Right lobe of liver (tissue), 6 donors: Measurements from ENCODE around the gene CGB3. TPM values are rescaled to one million over a fixed set of nuclear protein-coding genes. Genes with fewer than 3 reads are reported as not detected.

Experiments used
- ATAC-seq, 4 donors: fragments of 200-7000 bp; cut with Tn5 transposase; one replicate each; pipeline ENCODE4 v1.9.1; 2020; ENCODE audit warnings: mild to moderate bottlenecking in 4 of 4, moderate library complexity in 4 of 4
- DNase-seq, 3 donors: peaks; one replicate each; pipeline ENCODE4 v3.0.0-alpha.2; 2020
- H3K27ac ChIP-seq, 3 donors: fragments of 200-600 bp; one replicate each; pipeline ENCODE4 v1.8.0; 2022
- H3K27me3 ChIP-seq, 2 donors: fragments of 200-600 bp; one replicate each; pipeline ENCODE4 v1.8.0; 2022
- H3K36me3 ChIP-seq, 4 donors: fragments of 200-600 bp; sonication (generic) in 1 of 4; one replicate each; pipeline versions ENCODE4 v1.5.1 to v1.8.0; 2017 to 2022; ENCODE audit warnings: control low read depth in 1 of 4
- H3K4me1 ChIP-seq, 4 donors: fragments of 200-600 bp; sonication (generic) in 1 of 4; one replicate each; pipeline versions ENCODE4 v1.5.1 to v1.8.0; 2017 to 2022; ENCODE audit warnings: control low read depth in 1 of 4
- H3K4me3 ChIP-seq, 3 donors: fragments of 200-600 bp; one replicate each; pipeline ENCODE4 v1.8.0; 2022
- H3K9me3 ChIP-seq, 4 donors: fragments of 200-600 bp; sonication (generic) in 1 of 4; one replicate each; pipeline versions ENCODE4 v1.5.1 to v1.8.0; 2017 to 2022; ENCODE audit warnings: control low read depth in 1 of 4
- CTCF ChIP-seq, 4 donors: fragments of 200-600 bp in 3 of 4; fragments of 450-650 bp in 1 of 4; IDR thresholded peaks; one replicate each; pipeline versions ENCODE4 v1.5.1 to v1.8.0; 2016 to 2022; ENCODE audit warnings: antibody characterized with exemption in 4 of 4, mild to moderate bottlenecking in 2 of 4
- POLR2A ChIP-seq: fragments of 450-650 bp; IDR thresholded peaks from one replicate; pipeline ENCODE4 v1.6.1; 2017; ENCODE audit warnings: antibody characterized with exemption, mild to moderate bottlenecking
- WGBS: methylation state at CpG from one replicate; pipeline ENCODE4 v1.1.6; 2018; ENCODE audit warnings: low coverage, low lambda C conversion rate; ENCODE audit not compliant: insufficient coverage; ENCODE audit errors: missing lambda C conversion rate; 5-methylcytosine and 5-hydroxymethylcytosine counted together
- intact Hi-C, 2 donors: fragments of 100-400 bp; cut with DNase I; formaldehyde crosslinking; loops; one replicate each; pipeline versions ENCODE4 v1.11.2 to v1.14.1; 2022
- total RNA-seq, 6 experiments: library from RNA; depleted of rRNA in 2 of 6; stranded (reverse); fragments of >200 nt in 2 of 6; fragmentation: NEBNext Ultra II Directional in 3 of 6; extraction: Animal tissue kit (Norgen Biotek cat#: 25700) in 3 of 6; gene quantifications; one replicate each; pipeline versions ENCODE4 v1.1.0 to v1.2.4, GENCODE V29; 2016 to 2023
- donor health status: DM: no; HTN: yes; CAD: no.
- donor health status: DM: no; HTN: no; CAD: no.
- donor health status: DM: no; HTN: no; CAD: no.
- donor health status: DM: no; HTN: yes; CAD: no.
- donor health status: DM: no; HTN: yes; CAD: no.

Gene CGB3
- total RNA-seq, 6 experiments from 2014 or later = not detected

- ATAC-seq (no peak), DNase-seq (no peak)
- peaks cover 0 to 16% (median 0%) of the 10 kb centered on the region in 4 donors for H3K4me1 ChIP-seq
- H3K4me3 ChIP-seq = no peak overlapping the region
- H3K27ac ChIP-seq = no peak overlapping the region
- H3K27me3 ChIP-seq = no peaks in the 10 kb centered on the region
- H3K36me3 ChIP-seq = peaks cover 0 to 17% (median 2%) of the 10 kb centered on the region in 4 donors
- no peaks in the 10 kb centered on the region for H3K9me3 ChIP-seq
- TF ChIP-seq POLR2A = no peak
- 93% methylated on average over 5 of the region's 32 CpGs for WGBS
- intact Hi-C loops = no loop called here
These were observed 9.8 kb downstream of the CGB3 start for GRCh38 chr19:49014123-49014869.

GRCh38 chr19:49011194-49011593 is 12.9 kb downstream of the CGB3 start:
- Histone ChIP-seq H3K9me3 (no peaks in the 10 kb centered on the region), H3K36me3 (peaks cover 0 to 35% (median 3%) of the 10 kb centered on the region in 4 donors), H3K4me1 (no peaks in the 10 kb centered on the region), H3K27ac (no peak overlapping the region), H3K27me3 (no peaks in the 10 kb centered on the region), H3K4me3 (no peak overlapping the region)
- TF ChIP-seq POLR2A (no peak), CTCF (IDR thresholded peaks at IDR 0.05) (no peak)
- no peak for DNase-seq
- intact Hi-C loops = no loop called here
- WGBS = 40% methylated on average over 3 of the region's 17 CpGs
- no peak for ATAC-seq

GRCh38 chr19:49010453-49010852 is 13.7 kb downstream of the CGB3 start:
- DNase-seq = no peak
- intact Hi-C loops = no loop called here
- H3K36me3 ChIP-seq = peaks cover 0 to 35% (median 4%) of the 10 kb centered on the region in 4 donors
- no CpG with 5 or more reads among the region's 18 CpGs for WGBS
- no peaks in the 10 kb centered on the region for H3K4me1 ChIP-seq
- no peak overlapping the region for H3K4me3 ChIP-seq
- H3K9me3 ChIP-seq = no peaks in the 10 kb centered on the region
- no peak for ATAC-seq
- H3K27me3 ChIP-seq = no peaks in the 10 kb centered on the region
- no peak overlapping the region for H3K27ac ChIP-seq
- no peak for TF ChIP-seq POLR2A
- TF ChIP-seq CTCF (IDR thresholded peaks at IDR 0.05) = no peak

- TF ChIP-seq POLR2A (no peak), CTCF (IDR thresholded peaks at IDR 0.05) (no peak)
- no peaks in the 10 kb centered on the region for H3K4me1 ChIP-seq
- no peak overlapping the region for H3K27ac ChIP-seq
- ATAC-seq (no peak), DNase-seq (no peak)
- no peaks in the 10 kb centered on the region for H3K27me3 ChIP-seq
- no peaks in the 10 kb centered on the region for H3K9me3 ChIP-seq
- no peak overlapping the region for H3K4me3 ChIP-seq
- intact Hi-C loops = no loop called here
- H3K36me3 ChIP-seq = peaks cover 0 to 38% (median 5%) of the 10 kb centered on the region in 4 donors
- WGBS = 94% methylated on average over 10 of the region's 18 CpGs
These were observed 14.3 kb downstream of the CGB3 start for GRCh38 chr19:49009828-49010227.

GRCh38 chr19:49006905-49007304 is 17.2 kb downstream of the CGB3 start:
- H3K4me3 ChIP-seq = no peak overlapping the region
- ATAC-seq (no peak), DNase-seq (no peak)
- no peak overlapping the region for H3K27ac ChIP-seq
- no peaks in the 10 kb centered on the region for H3K9me3 ChIP-seq
- no peaks in the 10 kb centered on the region for H3K27me3 ChIP-seq
- TF ChIP-seq CTCF (IDR thresholded peaks at IDR 0.05) (no peak), POLR2A (no peak)
- WGBS = 96% methylated on average over 12 of the region's 22 CpGs
- H3K4me1 ChIP-seq = no peaks in the 10 kb centered on the region
- intact Hi-C loops = no loop called here
- H3K36me3 ChIP-seq = peaks cover 0 to 46% (median 16%) of the 10 kb centered on the region in 4 donors
